H9 (cell line): ENCODE data around the gene SDK1. TPM values are rescaled to one million over a fixed set of nuclear protein-coding genes. Genes with fewer than 3 reads are reported as not detected.
"Not testable (repeated sequence)": the region's sequence is repeated elsewhere in the genome, so short reads cannot be mapped to it uniquely, and the experiment has no call there.

Experiments used
- DNase-seq: peaks from one replicate; pipeline ENCODE4 v3.0.0-alpha.2; 2017
- H2AFZ ChIP-seq: one replicate; pipeline ENCODE4 v1.6.1; 2013; ENCODE audit warnings: mild to moderate bottlenecking, low read length, control low read depth, moderate library complexity
- H2AK5ac ChIP-seq: 2 replicates; pipeline ENCODE4 v1.6.1; 2013; ENCODE audit warnings: low read length, control low read depth, mixed read lengths; ENCODE audit not compliant: insufficient read length
- H2BK120ac ChIP-seq: one replicate; pipeline ENCODE4 v1.6.1; 2013; ENCODE audit warnings: low read depth, mild to moderate bottlenecking, low read length, control low read depth, inconsistent platforms; ENCODE audit not compliant: poor library complexity, severe bottlenecking
- H2BK12ac ChIP-seq: 2 replicates; pipeline ENCODE4 v1.6.1; 2013; ENCODE audit warnings: low read length, control low read depth, mixed read lengths, low read depth; ENCODE audit not compliant: insufficient read length
- H2BK15ac ChIP-seq: 2 replicates; pipeline ENCODE4 v1.6.1; 2013; ENCODE audit warnings: low read depth, low read length, control low read depth
- H2BK20ac ChIP-seq: one replicate; pipeline ENCODE4 v1.6.1; 2013; ENCODE audit warnings: low read depth, mild to moderate bottlenecking, low read length, control low read depth, inconsistent platforms; ENCODE audit not compliant: poor library complexity, severe bottlenecking
- H2BK5ac ChIP-seq: 2 replicates; pipeline ENCODE4 v1.6.1; 2013; ENCODE audit warnings: low read length, control low read depth, mixed read lengths; ENCODE audit not compliant: insufficient read length
- H3K14ac ChIP-seq: 2 replicates; pipeline ENCODE4 v1.6.1; 2013; ENCODE audit warnings: low read length, control low read depth; ENCODE audit not compliant: insufficient read depth
- H3K18ac ChIP-seq: 2 replicates; pipeline ENCODE4 v1.6.1; 2013; ENCODE audit warnings: low read depth, mild to moderate bottlenecking, mixed read lengths, low read length, control low read depth; ENCODE audit not compliant: insufficient read length
- H3K23ac ChIP-seq: 2 replicates; pipeline ENCODE4 v1.6.1; 2013; ENCODE audit warnings: low read length, control low read depth, mixed read lengths, low read depth; ENCODE audit not compliant: insufficient read length
- H3K23me2 ChIP-seq: 2 replicates; pipeline ENCODE4 v1.6.1; 2013; ENCODE audit warnings: low read depth, mild to moderate bottlenecking, mixed read lengths, low read length, control low read depth; ENCODE audit not compliant: insufficient read length, poor library complexity, severe bottlenecking
- H3K27ac ChIP-seq: 2 replicates; pipeline ENCODE4 v1.5.1; 2013; ENCODE audit warnings: low read length, control low read depth, mixed read lengths, low read depth; ENCODE audit not compliant: insufficient read length
- H3K27me3 ChIP-seq: 2 replicates; pipeline ENCODE4 v1.6.1; 2013; ENCODE audit warnings: low read length, control low read depth, inconsistent platforms; ENCODE audit not compliant: insufficient read depth
- H3K4ac ChIP-seq: 2 replicates; pipeline ENCODE4 v1.6.1; 2013; ENCODE audit warnings: low read depth, mild to moderate bottlenecking, control low read depth, inconsistent platforms, low read length, moderate library complexity
- H3K4me1 ChIP-seq: 2 replicates; pipeline ENCODE4 v1.6.1; 2013; ENCODE audit warnings: low read length, control low read depth, inconsistent platforms; ENCODE audit not compliant: insufficient read depth
- H3K4me2 ChIP-seq: 2 replicates; pipeline ENCODE4 v1.6.1; 2013; ENCODE audit warnings: low read length, control low read depth, mixed read lengths; ENCODE audit not compliant: insufficient read length, insufficient read depth
- H3K56ac ChIP-seq: 2 replicates; pipeline ENCODE4 v1.6.1; 2013; ENCODE audit warnings: low read depth, mild to moderate bottlenecking, mixed read lengths, low read length, control low read depth; ENCODE audit not compliant: insufficient read length
- H3K79me1 ChIP-seq: 2 replicates; pipeline ENCODE4 v1.6.1; 2013; ENCODE audit warnings: low read depth, mild to moderate bottlenecking, moderate library complexity, low read length, control low read depth, inconsistent platforms; ENCODE audit not compliant: insufficient read depth, poor library complexity, severe bottlenecking
- H3K79me2 ChIP-seq: 2 replicates; pipeline ENCODE4 v1.6.1; 2013; ENCODE audit warnings: low read length, control low read depth, inconsistent platforms; ENCODE audit not compliant: insufficient read depth
- H3K9ac ChIP-seq: 2 replicates; pipeline ENCODE4 v1.6.1; 2013; ENCODE audit warnings: low read length, control low read depth, mixed read lengths; ENCODE audit not compliant: insufficient read length; ENCODE audit errors: extremely low read depth
- H3K9me3 ChIP-seq: one replicate; pipeline ENCODE4 v1.6.1; 2013; ENCODE audit warnings: low read depth, low read length, inconsistent platforms; ENCODE audit not compliant: control insufficient read depth
- H3T11ph ChIP-seq: one replicate; pipeline ENCODE4 v1.6.1; 2013; ENCODE audit warnings: mild to moderate bottlenecking, low read length, control low read depth, inconsistent platforms
- H4K20me1 ChIP-seq: one replicate; pipeline ENCODE4 v1.6.1; 2013; ENCODE audit not compliant: control insufficient read depth, insufficient read length, insufficient read depth
- H4K5ac ChIP-seq: 2 replicates; pipeline ENCODE4 v1.6.1; 2013; ENCODE audit warnings: low read depth, mild to moderate bottlenecking, mixed read lengths, low read length, control low read depth; ENCODE audit not compliant: insufficient read length
- H4K8ac ChIP-seq: replicated peaks from 2 replicates; pipeline ENCODE4 v1.6.1; 2013; ENCODE audit warnings: low read length, control low read depth, mixed read lengths, low read depth; ENCODE audit not compliant: insufficient read length
- H4K91ac ChIP-seq: 2 replicates; pipeline ENCODE4 v1.6.1; 2013; ENCODE audit warnings: low read depth, mild to moderate bottlenecking, moderate library complexity, mixed read lengths, low read length, control low read depth; ENCODE audit not compliant: insufficient read length
- H3K27ac Mint-ChIP-seq, 3 experiments: 2 replicates in 2 of 3; 3 replicates in 1 of 3; pipeline ENCODE4 v1.8.0; 2020 to 2021; ENCODE audit warnings: mixed read lengths in 3 of 3, mild to moderate bottlenecking in 1 of 3, moderate library complexity in 1 of 3
- H3K27me3 Mint-ChIP-seq: 2 replicates; pipeline ENCODE4 v1.8.0; 2021; ENCODE audit warnings: low read depth, mild to moderate bottlenecking, moderate library complexity, mixed read lengths
- H3K36me3 Mint-ChIP-seq, 3 experiments: 2 replicates in 2 of 3; 3 replicates in 1 of 3; pipeline ENCODE4 v1.8.0; 2020 to 2021; ENCODE audit warnings: low read depth in 3 of 3, mixed read lengths in 3 of 3; ENCODE audit not compliant: insufficient read depth in 1 of 3
- H3K4me1 Mint-ChIP-seq, 2 experiments: 2 replicates each; pipeline ENCODE4 v1.8.0; 2020; ENCODE audit warnings: mixed read lengths in 2 of 2
- H3K4me3 Mint-ChIP-seq, 2 experiments: 2 replicates in 1 of 2; 3 replicates in 1 of 2; pipeline ENCODE4 v1.8.0; 2020 to 2021; ENCODE audit warnings: mild to moderate bottlenecking in 2 of 2, mixed read lengths in 2 of 2, moderate library complexity in 1 of 2
- H3K9me3 Mint-ChIP-seq, 2 experiments: 2 replicates in 1 of 2; 3 replicates in 1 of 2; pipeline ENCODE4 v1.8.0; 2020; ENCODE audit warnings: mild to moderate bottlenecking in 2 of 2, mixed read lengths in 2 of 2, moderate library complexity in 1 of 2
- WGBS: extraction: QIAGEN DNeasy Blood & Tissue Kit; methylation state at CpG from one replicate; pipeline ENCODE4 v1.1.7; 2013; ENCODE audit warnings: missing lambda C conversion rate, low lambda C conversion rate, mixed read lengths; ENCODE audit not compliant: insufficient read length; ENCODE audit errors: extremely low coverage; 5-methylcytosine and 5-hydroxymethylcytosine counted together
- total RNA-seq: library from RNA; stranded (reverse); gene quantifications from 2 replicates; pipeline ENCODE4 v1.2.1, GENCODE V29; 2021
- TF ChIP-seq, protein P1 (sequence below): fragments of 200-600 bp; sonication (generic); conservative IDR thresholded peaks from 3 replicates; pipeline ENCODE4 v1.8.0; 2021; ENCODE audit warnings: antibody characterized with exemption, mild to moderate bottlenecking

SDK1 gene
- total RNA-seq, 1 experiment from 2014 or later = 8.7 TPM

DNA sequence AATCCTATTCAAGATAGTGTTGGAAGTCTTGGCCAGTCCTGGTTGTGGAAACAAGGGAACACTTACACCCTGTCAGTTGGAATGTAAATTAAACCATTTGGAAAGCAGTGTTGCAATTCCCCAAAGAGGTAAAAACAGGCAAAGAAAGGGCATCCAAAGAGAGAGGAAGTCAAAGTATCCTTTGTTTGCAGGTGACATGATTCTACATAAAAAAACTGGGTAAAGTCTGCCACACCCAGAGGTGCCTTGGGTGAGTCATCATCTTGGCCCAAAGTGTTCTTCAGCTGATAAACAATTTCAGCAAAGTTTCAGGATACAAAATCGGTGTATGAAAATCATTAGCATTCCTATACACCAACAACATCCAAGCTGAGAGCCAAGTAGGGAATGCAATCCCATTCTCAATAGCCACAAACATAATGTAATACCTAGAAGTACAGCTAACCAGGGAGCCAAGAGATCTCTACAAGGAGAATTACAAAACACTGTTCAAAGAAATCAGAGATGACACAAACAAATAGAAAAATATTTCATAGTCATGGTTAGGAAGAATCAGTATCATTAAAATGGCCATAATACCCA, 278.7 kb downstream of the SDK1 start:
- no peak for DNase-seq
- no CpG with 5 or more reads among the region's 1 CpG for WGBS
- Histone ChIP-seq H4K8ac (no peak overlapping the region), H2BK12ac (no peak overlapping the region), H3K79me1 (no peaks in the 10 kb centered on the region), H3K9ac (no peak overlapping the region), H2BK20ac (no peak overlapping the region), H3K27me3 (no peaks in the 10 kb centered on the region), H3K27ac (no peak overlapping the region), H3T11ph (no peak overlapping the region), H3K14ac (no peak overlapping the region), H4K20me1 (no peaks in the 10 kb centered on the region), H3K9me3 (no peaks in the 10 kb centered on the region), H2BK5ac (no peak overlapping the region), H3K23ac (no peak overlapping the region), H3K18ac (no peak overlapping the region), H3K56ac (no peak overlapping the region), H3K23me2 (no peaks in the 10 kb centered on the region), H4K91ac (no peak overlapping the region), H2BK120ac (no peak overlapping the region), H2BK15ac (no peak overlapping the region), H2AFZ (no peak overlapping the region), H3K79me2 (no peaks in the 10 kb centered on the region; the same call in 1 of the 2 replicates), H3K4me1 (no peaks in the 10 kb centered on the region), H3K4me2 (no peak overlapping the region), H2AK5ac (no peak overlapping the region), H3K4ac (no peak overlapping the region), H4K5ac (no peak overlapping the region)
- Mint-ChIP-seq H3K9me3 (peaks cover 41 to 42% of the 10 kb centered on the region in 2 experiments), H3K27me3 (no peaks in the 10 kb centered on the region), H3K36me3 (peaks cover 25 to 44% (median 26%) of the 10 kb centered on the region in 3 experiments), H3K4me3 (no peak overlapping the region), H3K27ac (no peak overlapping the region), H3K4me1 (peaks cover 11 to 13% of the 10 kb centered on the region in 2 experiments)
- TF ChIP-seq, protein P1, sequence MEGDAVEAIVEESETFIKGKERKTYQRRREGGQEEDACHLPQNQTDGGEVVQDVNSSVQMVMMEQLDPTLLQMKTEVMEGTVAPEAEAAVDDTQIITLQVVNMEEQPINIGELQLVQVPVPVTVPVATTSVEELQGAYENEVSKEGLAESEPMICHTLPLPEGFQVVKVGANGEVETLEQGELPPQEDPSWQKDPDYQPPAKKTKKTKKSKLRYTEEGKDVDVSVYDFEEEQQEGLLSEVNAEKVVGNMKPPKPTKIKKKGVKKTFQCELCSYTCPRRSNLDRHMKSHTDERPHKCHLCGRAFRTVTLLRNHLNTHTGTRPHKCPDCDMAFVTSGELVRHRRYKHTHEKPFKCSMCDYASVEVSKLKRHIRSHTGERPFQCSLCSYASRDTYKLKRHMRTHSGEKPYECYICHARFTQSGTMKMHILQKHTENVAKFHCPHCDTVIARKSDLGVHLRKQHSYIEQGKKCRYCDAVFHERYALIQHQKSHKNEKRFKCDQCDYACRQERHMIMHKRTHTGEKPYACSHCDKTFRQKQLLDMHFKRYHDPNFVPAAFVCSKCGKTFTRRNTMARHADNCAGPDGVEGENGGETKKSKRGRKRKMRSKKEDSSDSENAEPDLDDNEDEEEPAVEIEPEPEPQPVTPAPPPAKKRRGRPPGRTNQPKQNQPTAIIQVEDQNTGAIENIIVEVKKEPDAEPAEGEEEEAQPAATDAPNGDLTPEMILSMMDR = no peak

DNA sequence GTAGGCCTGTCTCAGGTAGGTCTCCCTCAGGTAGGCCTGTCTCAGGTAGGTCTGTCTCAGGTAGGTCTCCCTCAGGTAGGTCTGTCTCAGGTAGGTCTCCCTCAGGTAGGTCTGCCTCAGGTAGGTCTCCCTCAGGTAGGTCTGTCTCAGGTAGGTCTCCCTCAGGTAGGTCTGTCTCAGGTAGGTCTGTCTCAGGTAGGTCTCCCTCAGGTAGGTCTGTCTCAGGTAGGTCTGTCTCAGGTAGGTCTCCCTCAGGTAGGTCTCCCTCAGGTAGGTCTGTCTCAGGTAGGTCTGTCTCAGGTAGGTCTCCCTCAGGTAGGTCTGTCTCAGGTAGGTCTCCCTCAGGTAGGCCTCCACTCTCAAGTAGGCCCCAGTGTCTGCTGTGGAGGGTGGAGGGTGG, 281.1 kb downstream of the SDK1 start:
- not testable (repeated sequence) for H3K27me3 Mint-ChIP-seq, H2AK5ac ChIP-seq, H3K4ac ChIP-seq, H3K23ac ChIP-seq, H3K9ac ChIP-seq, H3K4me2 ChIP-seq, H2BK15ac ChIP-seq, H4K20me1 ChIP-seq, H3K27ac ChIP-seq, H4K8ac ChIP-seq, H3K14ac ChIP-seq, H3K27me3 ChIP-seq, H3K4me3 Mint-ChIP-seq, H3K79me1 ChIP-seq, H4K5ac ChIP-seq, H4K91ac ChIP-seq, H3K23me2 ChIP-seq, H3K9me3 ChIP-seq, H3K27ac Mint-ChIP-seq, H2BK5ac ChIP-seq, H3K4me1 ChIP-seq, H2BK20ac ChIP-seq, H3T11ph ChIP-seq, DNase-seq, H3K79me2 ChIP-seq, H2BK120ac ChIP-seq, H3K18ac ChIP-seq, H3K56ac ChIP-seq, H2BK12ac ChIP-seq, H2AFZ ChIP-seq
- peaks cover 37 to 38% of the 10 kb centered on the region in 2 experiments for H3K9me3 Mint-ChIP-seq
- H3K36me3 Mint-ChIP-seq = peaks cover 22 to 40% (median 26%) of the 10 kb centered on the region in 3 experiments
- peaks cover 11 to 13% of the 10 kb centered on the region in 2 experiments for H3K4me1 Mint-ChIP-seq
